Retinal pigment epithelial cell (primary cell): ENCODE data around the gene SF3B3.
A peak's percentile ranks its signal among the peaks of the same experiment; 100 is the strongest.
"Not testable (repeated sequence)": the region's sequence is repeated elsewhere in the genome, so short reads cannot be mapped to it uniquely, and the experiment has no call there.

Experiments used
- DNase-seq: peaks from one replicate; pipeline ENCODE4 v3.0.0-alpha.2; 2010; ENCODE audit warnings: low read depth
- H3K4me3 ChIP-seq: 2 replicates; pipeline ENCODE4 v1.5.1; 2011; ENCODE audit warnings: mild to moderate bottlenecking, low read length, control low read depth, moderate library complexity
- TF ChIP-seq, protein P1 (sequence below): conservative IDR thresholded peaks from 2 replicates; pipeline ENCODE4 v1.5.1; 2011; ENCODE audit warnings: low read depth, low read length, control low read depth, inconsistent platforms

Gene SF3B3

DNA sequence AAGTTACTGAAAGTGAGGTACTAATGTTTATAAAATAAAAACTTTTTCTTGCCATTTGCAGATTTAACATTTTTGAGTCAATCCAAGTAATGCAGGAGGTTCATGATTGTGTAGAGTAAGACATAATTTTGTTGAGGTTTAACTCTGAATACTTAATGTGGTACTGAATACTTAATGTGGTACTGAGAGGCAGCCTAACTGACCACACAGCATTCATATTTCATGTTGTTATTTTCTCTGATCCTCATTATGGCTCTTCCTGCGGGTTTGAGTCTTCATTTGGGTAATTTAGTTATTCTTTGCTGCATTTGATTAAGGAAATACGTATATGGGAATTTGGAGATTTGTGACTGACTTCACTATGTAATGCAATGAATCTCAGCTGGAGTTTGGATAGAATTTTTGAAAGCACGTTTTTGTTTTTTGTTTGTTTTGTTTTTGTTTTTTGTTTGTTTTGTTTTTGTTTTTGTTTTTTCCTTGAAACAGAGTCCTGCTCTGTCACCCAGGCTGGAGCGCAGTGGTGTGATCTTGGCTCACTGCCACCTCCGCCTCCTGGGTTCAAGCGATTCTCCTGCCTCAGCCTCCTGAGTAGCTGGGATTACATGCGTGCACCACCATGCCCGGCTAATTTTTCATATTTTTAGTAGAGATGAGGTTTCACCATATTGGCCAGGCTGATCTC is 3.8 kb downstream of the SF3B3 start:
- no peak overlapping the region for H3K4me3 ChIP-seq
- no peak for DNase-seq
- TF ChIP-seq, protein P1, sequence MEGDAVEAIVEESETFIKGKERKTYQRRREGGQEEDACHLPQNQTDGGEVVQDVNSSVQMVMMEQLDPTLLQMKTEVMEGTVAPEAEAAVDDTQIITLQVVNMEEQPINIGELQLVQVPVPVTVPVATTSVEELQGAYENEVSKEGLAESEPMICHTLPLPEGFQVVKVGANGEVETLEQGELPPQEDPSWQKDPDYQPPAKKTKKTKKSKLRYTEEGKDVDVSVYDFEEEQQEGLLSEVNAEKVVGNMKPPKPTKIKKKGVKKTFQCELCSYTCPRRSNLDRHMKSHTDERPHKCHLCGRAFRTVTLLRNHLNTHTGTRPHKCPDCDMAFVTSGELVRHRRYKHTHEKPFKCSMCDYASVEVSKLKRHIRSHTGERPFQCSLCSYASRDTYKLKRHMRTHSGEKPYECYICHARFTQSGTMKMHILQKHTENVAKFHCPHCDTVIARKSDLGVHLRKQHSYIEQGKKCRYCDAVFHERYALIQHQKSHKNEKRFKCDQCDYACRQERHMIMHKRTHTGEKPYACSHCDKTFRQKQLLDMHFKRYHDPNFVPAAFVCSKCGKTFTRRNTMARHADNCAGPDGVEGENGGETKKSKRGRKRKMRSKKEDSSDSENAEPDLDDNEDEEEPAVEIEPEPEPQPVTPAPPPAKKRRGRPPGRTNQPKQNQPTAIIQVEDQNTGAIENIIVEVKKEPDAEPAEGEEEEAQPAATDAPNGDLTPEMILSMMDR, result no peak

DNA sequence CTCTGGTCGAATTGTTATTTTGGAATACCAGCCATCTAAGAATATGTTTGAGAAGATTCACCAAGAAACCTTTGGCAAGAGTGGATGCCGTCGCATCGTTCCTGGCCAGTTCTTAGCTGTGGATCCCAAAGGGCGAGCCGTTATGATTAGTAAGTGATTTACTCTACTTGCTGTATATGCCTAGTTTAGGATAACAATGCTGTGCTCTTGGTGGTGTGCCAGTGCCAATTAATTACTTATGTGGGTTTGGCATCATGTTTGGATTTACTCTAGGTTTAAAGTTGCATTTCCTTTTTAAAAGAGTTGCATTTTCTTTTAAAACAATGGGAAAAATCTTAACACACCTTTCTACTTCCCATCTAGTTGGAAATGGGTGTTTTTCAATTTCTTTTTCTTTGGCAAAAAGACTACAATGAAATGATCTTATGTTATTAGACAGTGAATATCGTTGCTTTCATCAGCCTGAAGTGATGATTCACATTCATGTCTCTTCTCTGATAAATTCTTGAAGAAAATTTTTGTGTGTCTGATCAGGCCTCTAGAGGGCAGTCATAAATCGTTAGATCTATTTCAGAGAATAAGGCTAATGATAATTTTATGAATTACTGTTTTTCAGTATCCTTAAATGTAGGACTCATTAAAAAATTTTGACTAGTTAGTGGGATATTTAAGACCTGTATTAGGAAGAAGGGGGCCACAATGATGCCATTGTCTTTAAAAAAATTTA is 5.6 kb downstream of the SF3B3 start:
- DNase-seq, result no peak
- H3K4me3 ChIP-seq, result no peak overlapping the region
- TF ChIP-seq, protein P1, result peak; percentile 54

DNA sequence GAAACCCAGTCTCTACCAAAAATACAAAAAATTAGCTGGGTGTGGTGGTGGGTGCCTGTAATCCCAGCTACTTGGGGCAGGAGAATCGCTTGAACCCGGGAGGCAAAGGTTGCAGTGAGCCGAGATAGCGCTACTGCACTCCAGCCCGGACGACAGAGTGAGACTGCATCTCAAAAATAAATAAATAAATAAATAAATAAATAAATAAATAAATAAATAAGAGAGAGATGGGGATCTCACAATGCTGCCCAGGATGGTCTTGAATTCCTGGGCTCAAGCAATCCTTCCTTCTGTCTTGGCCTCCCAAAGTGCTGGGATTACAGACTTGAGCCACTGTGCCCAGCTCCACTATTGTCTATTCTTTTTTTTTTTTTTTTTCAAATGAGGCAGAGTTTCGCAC is 6.3 kb downstream of the SF3B3 start:
- H3K4me3 ChIP-seq, DNase-seq: not testable (repeated sequence)

DNA sequence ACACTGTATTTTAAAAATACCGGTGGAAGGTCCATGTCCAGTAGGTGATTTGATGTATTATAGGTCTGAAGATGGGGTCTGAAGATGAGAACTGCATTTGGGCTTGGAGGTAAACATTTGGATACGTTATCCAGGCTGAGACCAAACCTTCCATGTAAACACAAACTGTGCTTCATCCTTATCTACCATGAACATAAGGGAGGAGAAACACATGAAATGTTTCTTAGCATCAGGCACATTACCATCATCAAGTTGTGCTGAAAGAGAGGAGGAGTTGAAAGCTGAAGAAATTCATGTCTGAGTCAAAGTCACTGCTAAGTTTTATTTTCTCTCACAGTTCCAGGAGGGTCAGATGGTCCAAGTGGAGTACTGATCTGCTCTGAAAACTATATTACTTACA is 11.4 kb downstream of the SF3B3 start:
- no peak overlapping the region for H3K4me3 ChIP-seq
- TF ChIP-seq, protein P1, result no peak
- DNase-seq, result no peak

DNA sequence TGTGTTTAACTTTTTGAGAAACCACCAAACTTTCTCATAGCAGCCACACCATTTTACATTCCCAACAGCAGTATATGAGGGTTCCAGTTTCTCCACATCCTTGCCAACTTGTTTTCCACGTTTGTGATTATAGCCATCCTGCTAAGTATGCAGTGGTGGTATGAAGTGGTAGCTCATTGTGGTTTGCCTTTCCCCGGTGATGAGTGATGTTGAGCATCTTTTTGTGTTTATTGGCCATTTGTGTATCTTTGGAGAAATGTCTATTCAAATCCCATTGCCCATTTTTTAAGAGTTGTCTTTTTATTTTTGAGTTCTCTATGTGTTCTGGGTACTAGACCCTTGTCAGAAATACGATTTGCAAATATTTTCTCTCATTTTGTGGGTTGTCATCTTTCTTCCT is 17.4 kb downstream of the SF3B3 start:
- no peak overlapping the region for H3K4me3 ChIP-seq
- TF ChIP-seq, protein P1, result no peak
- DNase-seq, result no peak

DNA sequence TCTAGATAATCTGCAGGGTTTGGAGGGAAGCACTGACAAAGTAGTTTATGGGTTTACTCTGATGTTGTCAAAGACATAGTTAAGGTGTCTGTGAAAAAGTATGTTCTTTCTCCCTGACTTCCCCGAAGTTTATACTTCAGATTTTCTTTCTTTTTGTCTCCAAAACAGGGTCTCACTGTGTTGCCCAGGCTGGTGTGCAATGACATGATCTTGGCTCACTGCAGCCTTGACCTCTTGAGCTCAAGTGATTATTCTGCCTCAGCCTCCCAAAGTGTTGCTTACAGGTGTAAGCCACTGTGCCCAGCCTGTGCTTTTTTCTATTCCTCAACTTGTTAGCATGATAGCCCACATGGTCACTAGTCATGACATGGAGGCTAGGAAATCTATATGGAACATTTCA is 20.9 kb downstream of the SF3B3 start:
- TF ChIP-seq, protein P1, result no peak
- H3K4me3 ChIP-seq, result no peak overlapping the region
- DNase-seq, result no peak

DNA sequence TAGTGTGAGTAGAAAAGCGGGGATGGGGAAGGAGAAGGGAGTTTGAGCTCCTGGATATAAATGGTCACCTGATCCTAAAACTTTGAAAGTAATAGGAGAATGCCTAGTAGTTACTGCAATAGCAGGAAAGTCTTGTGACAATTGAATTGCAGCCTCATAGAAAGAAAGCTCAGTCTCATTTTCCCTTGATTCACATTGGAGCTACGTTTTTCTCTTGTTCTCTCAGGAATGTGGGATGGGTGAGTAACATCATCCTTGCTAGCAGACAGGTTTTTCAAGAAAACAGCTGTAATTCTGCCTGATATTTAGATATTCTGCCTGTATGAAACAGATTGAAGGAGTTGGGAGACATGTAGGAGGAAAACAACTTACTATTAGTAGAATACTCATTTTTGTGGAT is 25.3 kb downstream of the SF3B3 start:
- no peak overlapping the region for H3K4me3 ChIP-seq
- no peak for DNase-seq
- TF ChIP-seq, protein P1, result no peak
